Ishikawa (cell line): ENCODE results near the gene CAMK2D.

ENCODE experiments used
- CEBPB ChIP-seq: IDR thresholded peaks from 2 replicates; pipeline ENCODE4 v1.6.1; 2012
- CREB1 ChIP-seq: IDR thresholded peaks from 2 replicates; pipeline ENCODE4 v1.6.1; 2012; ENCODE audit warnings: low read depth
- EGR1 ChIP-seq: IDR thresholded peaks from 2 replicates; pipeline ENCODE4 v1.6.1; 2012
- EP300 ChIP-seq: IDR thresholded peaks from 2 replicates; pipeline ENCODE4 v1.6.1; 2012; ENCODE audit warnings: borderline replicate concordance
- FOXM1 ChIP-seq: IDR thresholded peaks from 2 replicates; pipeline ENCODE4 v1.6.1; 2012; ENCODE audit warnings: low read depth, borderline replicate concordance
- MAX ChIP-seq: IDR thresholded peaks from 2 replicates; pipeline ENCODE4 v1.6.1; 2012
- NFIC ChIP-seq: IDR thresholded peaks from 2 replicates; pipeline ENCODE4 v1.6.1; 2012
- RAD21 ChIP-seq: IDR thresholded peaks from 2 replicates; pipeline ENCODE4 v1.6.1; 2012; ENCODE audit warnings: low read depth
- REST ChIP-seq: IDR thresholded peaks from 2 replicates; pipeline ENCODE4 v1.6.1; 2012; ENCODE audit warnings: low read depth, mild to moderate bottlenecking
- TAF1 ChIP-seq: IDR thresholded peaks from 2 replicates; pipeline ENCODE4 v1.6.1; 2012; ENCODE audit warnings: low read depth, mild to moderate bottlenecking
- TCF12 ChIP-seq: IDR thresholded peaks from 2 replicates; pipeline ENCODE4 v1.6.1; 2012; ENCODE audit warnings: low read depth
- TEAD4 ChIP-seq: IDR thresholded peaks from 2 replicates; pipeline ENCODE4 v1.6.1; 2012
- USF1 ChIP-seq: IDR thresholded peaks from 2 replicates; pipeline ENCODE4 v1.6.1; 2012
- YY1 ChIP-seq: IDR thresholded peaks from 2 replicates; pipeline ENCODE4 v1.6.1; 2012; ENCODE audit warnings: low read depth
- ZBTB7A ChIP-seq: IDR thresholded peaks from 2 replicates; pipeline ENCODE4 v1.6.1; 2012; ENCODE audit warnings: low read depth

The CAMK2D gene

GRCh38 chr4:113528395-113528794 lies 233.1 kb downstream of the CAMK2D start:
- TF ChIP-seq CREB1 (no peak), USF1 (no peak), TEAD4 (no peak), RAD21 (no peak), TCF12 (no peak), NFIC (no peak), FOXM1 (no peak), EGR1 (no peak), MAX (no peak), REST (no peak)

- TF ChIP-seq REST: no peak
- no peak for TF ChIP-seq ZBTB7A
Measured at GRCh38 chr4:113525521-113525920, 236.0 kb downstream of the CAMK2D start.

GRCh38 chr4:113524505-113525186 lies 236.9 kb downstream of the CAMK2D start:
- TF ChIP-seq NFIC (no peak), TEAD4 (no peak), YY1 (no peak), TCF12 (no peak), MAX (no peak), CREB1 (no peak), EGR1 (no peak), FOXM1 (no peak), ZBTB7A (no peak), TAF1 (no peak)

GRCh38 chr4:113524096-113524495 lies 237.4 kb downstream of the CAMK2D start:
- TF ChIP-seq NFIC (no peak), USF1 (no peak), TCF12 (no peak), TEAD4 (no peak), RAD21 (no peak), REST (no peak), FOXM1 (no peak), ZBTB7A (no peak), EP300 (no peak), CREB1 (no peak), MAX (no peak), TAF1 (no peak), CEBPB (no peak), YY1 (no peak), EGR1 (no peak)

GRCh38 chr4:113522433-113522832 lies 239.1 kb downstream of the CAMK2D start:
- TF ChIP-seq RAD21 (no peak), YY1 (no peak), EP300 (no peak), NFIC (no peak), TCF12 (no peak), CEBPB (no peak), ZBTB7A (no peak), FOXM1 (no peak), USF1 (no peak), EGR1 (no peak), TEAD4 (no peak), TAF1 (no peak), CREB1 (no peak), MAX (no peak), REST (no peak)
